GM19372 (cell line): Measurements from ENCODE around the gene GABRD.
"Not testable (repeated sequence)": the region's sequence is repeated elsewhere in the genome, so short reads cannot be mapped to it uniquely, and the experiment has no call there.

Experiments
- ATAC-seq: cut with Tn5 transposase; IDR thresholded peaks from one replicate; pipeline ENCODE4 v1.9.1; 2021; ENCODE audit warnings: mild to moderate bottlenecking, low read depth, moderate library complexity; ENCODE audit not compliant: unreplicated experiment

GABRD gene, protein sequence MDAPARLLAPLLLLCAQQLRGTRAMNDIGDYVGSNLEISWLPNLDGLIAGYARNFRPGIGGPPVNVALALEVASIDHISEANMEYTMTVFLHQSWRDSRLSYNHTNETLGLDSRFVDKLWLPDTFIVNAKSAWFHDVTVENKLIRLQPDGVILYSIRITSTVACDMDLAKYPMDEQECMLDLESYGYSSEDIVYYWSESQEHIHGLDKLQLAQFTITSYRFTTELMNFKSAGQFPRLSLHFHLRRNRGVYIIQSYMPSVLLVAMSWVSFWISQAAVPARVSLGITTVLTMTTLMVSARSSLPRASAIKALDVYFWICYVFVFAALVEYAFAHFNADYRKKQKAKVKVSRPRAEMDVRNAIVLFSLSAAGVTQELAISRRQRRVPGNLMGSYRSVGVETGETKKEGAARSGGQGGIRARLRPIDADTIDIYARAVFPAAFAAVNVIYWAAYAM

DNA sequence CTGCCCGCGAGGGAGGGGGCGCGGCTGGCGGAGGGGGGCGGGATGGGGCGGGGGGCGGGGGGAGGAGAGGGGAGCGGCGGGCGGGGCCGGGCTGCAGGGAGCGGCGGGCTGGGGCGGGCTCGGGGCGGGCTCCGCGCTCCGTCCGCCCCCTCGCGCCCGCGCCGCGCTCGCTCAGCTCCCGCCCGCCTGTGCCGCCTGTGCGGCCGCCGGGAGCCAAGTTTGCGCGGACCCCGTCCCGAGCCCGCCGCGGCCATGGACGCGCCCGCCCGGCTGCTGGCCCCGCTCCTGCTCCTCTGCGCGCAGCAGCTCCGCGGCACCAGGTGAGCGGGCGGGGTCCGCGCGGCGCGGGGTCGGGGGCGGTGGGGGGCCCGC, at the start of gene GABRD:
Gene GABRD, plus strand, starts transcription at position 174 of the 372 bp plus-strand sequence. Its CDS starts 79 bp downstream, at position 253.
- ATAC-seq: no peak

DNA sequence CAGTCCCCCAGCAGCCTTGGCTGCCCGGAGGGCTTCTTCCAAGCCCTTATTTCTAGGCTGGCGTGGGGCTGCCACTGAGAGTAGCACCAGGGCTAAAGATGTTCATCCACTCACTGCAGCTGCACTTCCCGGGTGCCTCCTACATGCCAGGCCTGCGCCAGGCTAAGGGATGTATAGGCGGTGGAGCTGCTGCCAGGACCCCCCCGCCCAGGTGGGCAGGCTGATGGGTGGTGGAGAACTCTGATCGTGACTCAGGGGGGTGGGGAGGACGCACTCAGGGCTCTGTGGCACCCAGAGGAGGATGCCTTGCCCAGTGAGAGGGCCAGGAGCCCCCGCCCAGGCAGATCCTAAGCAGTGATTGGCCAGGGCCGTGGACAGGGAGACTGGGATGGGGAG, 49.6 kb upstream of the GABRD start:
- no peak for ATAC-seq

DNA sequence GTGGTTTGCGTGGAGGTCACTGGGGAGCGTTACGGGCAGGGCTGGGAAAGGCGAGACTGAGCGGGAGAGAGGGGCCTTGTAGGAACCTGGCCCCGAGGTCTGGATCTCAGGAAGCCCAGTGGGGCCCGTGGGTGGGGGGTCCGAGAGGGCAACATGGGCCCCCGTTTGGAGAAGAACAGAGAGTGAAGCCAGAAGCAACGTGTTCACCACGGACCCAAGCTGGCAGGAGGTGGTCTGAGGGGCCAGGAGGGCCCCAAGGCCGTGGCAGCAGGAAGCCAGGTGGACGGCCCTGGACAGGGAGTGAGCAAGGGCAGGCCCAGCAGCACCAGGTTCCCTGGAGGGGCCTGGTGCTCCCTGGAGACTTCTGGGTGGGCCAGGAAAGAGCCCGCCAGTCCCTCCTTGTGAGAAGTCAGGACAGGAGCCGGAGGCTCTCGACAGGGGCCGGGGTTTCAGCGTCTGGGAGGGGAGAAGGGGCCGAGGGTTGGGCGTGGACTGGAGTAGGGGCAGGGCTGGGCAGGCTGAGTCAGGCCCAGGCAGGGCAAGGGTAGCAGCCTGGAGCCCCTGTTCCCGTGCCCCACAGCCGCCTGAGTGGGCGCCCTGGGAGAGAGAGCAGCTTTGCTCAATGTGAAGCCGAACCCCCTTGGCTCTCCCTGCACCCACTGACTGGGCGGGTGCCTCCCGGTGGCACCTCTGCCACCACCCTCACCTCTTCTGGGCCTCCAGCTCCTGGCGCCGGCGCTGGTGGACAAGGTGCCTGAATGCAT, 49.0 kb upstream of the GABRD start:
- no peak for ATAC-seq

DNA sequence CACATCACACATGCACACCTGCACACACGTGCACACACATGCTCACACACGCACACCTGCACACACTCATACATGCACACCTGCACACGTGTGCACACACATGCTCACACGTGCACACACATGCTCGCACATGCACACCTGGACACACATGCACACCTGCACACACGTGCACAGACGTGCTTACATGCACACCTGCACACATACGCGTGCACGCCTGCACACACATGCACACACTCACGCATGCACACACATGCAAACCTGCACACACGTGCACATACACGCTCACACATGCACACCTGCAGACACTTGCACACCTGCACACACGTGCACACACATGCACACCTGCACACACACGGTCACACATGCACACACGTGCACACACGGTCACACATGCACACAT, 48.1 kb upstream of the GABRD start:
- no peak for ATAC-seq

DNA sequence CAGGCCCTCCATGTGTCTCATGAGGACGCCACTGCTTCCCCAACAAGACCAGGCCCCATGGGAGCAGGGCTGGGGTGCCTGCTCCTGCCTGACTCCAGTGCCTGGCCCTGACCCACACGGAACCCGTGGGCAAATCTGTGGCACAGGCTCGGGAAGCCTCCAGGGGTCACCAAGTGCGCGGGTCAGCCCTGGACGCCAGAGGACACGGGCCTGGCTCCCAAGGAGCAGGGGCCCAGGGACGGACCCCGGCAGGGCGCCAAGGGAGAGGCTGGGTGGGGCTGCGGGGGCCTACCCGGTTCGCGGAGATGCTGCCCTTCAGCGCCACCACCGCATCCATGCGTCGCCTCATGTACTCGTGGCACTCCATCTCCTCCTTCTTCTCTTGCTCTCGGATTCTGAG, 47.5 kb upstream of the GABRD start:
- ATAC-seq: no peak

DNA sequence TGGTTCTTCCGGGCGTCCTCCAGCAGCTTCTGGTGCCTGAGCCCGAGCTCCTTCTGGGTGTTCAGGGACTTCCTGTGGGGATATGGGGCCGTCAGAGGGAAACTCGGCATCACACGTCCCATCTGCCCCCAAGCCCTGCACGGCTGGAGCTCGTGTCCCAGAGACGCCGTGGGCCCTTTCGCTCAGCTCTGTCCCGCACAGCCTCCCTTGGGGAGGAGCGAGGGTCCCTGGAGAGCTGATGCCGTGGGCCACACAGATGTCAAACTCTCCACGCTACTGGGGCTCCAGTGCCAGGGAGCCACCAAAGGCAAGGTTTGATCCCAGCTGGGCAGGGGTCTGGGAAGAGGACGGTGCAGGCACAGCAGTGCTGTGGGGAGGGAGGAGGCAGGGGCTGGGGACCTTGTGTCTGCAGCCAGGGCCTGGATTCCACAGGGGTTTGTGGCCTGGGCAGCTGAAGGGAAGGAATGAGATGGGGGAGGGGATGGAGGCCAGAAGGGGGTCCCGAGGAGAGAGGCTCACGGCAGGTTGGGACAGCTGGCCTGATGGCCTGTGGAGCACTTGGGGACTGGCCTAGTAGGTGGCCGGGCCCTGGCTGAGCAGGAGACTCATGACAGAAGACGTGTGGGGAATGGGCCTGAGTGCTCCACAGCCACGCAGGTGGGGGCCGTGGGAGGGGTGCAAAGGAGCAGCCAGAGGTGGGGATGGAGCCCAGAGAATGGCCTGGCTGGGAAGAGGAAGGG, 46.0 kb upstream of the GABRD start:
- ATAC-seq: no peak

DNA sequence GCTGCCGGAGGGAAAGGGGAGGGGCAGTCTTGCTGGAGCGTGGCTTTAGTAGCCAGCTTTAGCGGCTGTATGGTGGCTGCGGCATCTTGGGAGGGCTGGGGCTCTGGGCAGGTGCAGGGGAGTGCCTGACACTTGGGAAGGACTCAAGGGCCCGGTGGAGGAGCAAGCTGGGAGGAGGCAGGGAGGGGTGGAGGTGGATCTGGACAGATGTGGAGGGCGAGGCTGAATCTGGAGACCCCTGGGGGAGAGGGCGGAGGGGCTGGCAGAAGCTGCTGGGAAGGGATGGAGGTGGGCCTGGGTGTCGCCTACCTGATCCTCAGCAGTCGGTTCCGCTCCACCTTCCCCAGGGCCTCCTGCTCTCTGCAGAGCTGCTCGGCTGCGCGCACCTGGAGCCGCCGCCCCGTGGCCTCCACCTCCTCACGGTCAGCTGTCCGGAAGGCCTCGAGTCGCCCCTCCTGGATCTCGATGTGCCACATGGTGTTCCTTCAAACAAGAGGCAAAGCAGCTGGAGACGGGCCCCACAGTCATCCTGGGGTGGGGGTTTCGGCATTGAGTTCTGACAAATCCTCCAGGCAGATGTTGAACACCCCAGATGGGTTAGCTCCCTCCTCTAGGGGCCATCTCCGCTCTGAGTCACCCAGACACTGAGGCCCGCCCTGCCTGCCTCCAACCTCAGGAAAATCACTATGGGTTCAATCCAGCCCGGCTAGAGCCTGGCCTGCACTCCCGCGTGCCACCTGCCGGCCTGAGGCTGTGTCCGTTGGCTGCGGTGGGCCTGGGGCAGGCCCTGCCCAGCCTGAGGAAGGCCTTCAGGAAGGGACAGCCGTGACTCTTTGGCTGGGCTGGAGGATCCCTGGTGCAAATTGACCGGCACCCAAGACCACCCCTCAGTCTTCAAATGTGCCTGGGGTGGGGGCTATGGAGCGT, 45.2 kb upstream of the GABRD start:
- ATAC-seq: no peak

DNA sequence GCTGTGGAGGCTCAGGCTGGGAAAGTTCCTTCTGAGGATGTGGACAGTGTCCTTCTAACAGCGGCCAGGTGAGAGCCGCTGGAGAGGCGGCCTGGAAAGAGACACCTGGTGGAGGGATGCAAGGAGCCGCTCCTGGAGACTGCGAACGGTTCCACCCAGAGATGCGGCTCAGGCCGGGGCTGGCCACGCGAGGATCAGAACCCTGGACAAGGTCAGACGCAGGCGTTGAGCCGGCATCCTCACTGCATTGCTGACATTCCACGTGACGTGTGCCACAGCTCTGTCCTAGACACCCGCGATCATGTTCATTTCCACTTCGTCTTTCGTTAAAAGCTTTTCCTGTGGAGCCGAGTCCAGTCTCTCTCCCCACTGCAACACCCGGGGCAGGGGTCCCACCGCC, 44.3 kb upstream of the GABRD start:
- ATAC-seq: no peak

DNA sequence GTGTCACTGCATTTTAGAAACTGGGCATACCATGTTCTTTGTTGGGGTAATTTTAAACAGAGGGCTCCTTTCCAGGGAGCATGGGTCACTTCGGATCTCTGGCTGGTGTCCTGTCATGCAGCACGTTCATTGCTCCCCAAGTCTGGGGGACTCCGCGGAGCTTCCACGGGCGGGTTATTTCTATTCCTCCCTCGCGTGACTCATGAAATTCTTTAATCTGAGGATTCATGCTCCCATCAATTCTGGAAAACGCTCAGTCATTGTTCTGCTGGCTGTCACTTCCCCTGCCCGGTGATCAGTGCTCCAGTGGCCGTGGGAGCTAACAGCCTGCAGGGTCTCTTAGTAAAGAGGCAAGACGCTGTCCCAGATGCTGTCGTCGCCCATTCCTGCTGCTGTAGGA, 43.6 kb upstream of the GABRD start:
- no peak for ATAC-seq

DNA sequence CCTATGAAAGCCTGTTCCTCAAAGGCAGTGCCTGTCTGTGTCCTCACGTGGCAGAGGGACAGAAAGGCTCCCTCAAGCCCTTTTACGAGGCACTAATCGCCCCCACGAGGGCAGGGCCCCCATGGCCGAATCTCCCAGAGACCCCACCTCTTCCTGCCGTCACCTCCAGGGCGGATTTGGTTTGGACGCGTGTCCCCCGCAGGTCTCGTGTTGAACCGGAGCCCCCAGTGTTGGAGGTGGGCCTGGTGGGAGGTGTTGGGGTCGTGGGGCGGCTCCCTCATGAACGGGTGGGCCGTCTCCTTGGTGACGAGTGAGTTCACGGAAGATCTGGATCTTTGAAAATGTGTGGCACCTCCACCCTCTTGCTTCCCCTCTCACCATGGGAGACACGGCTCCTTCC, 43.1 kb upstream of the GABRD start:
- ATAC-seq: no peak

DNA sequence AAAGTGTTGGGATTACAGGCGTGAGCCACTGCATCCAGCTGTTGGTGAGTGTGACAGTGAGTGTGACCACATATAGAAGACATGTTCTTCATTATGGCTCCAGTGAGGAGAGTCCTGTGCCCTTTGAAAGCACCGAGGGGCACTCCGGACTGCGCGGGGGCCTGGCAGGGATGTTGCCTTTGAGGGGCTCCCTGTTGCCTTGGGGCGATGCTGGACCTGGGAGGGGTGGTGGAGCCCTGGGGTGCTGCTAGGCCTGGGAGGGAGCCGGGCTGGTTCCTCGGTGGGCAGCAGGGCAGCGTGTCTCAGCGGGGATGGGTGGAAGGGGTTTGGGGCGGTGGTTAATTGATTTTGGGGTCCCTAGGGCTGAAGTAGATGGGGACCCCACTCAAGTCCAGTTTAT, 41.0 kb upstream of the GABRD start:
- ATAC-seq: no peak

DNA sequence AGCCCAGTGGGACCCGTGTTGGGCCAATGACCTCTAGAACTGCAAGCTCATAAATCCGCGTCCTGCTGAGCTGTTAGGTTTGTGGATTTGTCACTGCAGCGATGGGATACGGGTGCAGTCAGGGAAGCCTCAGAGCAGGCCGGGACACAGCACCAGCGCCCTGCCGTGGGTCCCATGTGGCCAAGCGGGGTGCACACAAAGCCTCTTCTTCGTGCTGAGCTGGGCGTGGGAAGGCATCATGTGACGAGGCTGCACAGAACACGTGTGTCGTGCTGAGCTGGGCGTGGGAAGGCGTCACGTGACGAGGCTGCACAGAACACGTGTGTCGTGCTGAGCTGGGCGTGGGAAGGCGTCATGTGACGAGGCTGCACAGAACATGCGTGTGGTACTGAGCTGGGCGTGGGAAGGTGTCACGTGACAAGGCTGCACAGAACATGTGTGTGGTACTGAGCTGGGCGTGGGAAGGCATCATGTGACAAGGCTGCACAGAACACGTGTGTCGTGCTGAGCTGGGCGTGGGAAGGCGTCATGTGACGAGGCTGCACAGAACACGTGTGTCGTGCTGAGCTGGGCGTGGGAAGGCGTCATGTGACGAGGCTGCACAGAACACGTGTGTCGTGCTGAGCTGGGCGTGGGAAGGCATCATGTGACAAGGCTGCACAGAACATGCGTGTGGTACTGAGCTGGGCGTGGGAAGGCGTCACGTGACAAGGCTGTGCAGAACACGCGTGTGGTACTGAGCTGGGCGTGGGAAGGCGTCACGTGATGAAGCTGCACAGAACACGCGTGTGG, 40.3 kb upstream of the GABRD start:
- not testable (repeated sequence) for ATAC-seq

DNA sequence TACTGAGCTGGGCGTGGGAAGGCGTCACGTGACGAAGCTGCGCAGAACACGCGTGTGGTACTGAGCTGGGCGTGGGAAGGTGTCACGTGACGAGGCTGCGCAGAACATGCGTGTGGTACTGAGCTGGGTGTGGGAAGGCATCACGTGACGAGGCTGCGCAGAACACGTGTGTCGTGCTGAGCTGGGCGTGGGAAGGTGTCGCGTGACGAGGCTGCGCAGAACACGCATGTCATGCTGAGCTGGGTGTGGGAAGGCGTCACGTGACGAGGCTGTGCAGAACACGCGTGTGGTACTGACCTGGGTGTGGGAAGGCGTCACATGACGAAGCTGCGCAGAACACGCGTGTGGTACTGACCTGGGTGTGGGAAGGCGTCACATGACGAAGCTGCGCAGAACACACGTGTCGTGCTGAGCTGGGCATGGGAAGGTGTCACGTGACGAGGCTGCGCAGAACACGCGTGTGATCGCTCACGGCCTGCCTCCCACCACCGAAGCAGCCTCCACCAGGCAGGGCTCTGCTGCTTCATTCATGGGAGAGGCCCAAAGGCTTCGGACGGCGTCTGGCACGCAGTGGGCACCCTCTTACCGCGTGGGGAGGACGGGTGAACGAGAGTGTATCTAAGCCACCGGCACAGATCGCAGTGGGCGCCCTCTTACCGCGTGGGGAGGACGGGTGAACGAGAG, 39.5 kb upstream of the GABRD start:
- no peak for ATAC-seq

DNA sequence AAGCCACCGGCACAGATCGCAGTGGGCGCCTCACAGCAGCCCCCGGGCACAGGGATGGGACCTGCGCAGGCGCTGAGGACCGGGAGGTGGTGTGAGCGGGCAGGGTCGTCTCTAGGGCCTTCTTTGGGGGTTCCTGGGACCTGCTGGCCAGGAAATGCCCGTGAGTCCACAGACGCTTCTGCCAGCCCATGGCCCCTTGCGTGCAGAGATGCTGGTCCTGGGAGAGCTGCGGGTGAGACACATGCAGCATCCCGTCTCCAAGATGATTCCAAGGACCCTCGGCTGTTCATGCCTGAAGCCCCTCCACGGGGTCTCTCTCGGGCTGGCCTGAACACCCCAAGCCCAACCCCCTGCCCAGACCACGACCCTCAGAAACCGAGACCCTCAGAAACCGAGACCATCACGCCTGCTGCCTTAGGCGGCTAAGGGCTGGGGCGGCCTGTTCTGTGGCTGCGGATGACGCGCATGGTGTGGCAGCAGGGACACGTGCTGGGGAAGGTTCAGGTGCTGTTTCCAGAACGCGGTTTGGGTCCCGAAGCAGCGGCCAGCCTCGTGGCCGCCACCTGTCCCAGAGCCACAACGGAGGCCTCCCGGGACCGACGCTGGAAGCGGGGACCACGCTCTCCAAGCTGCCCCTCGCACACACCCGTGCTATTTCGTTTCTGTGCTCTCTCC, 38.5 kb upstream of the GABRD start:
- ATAC-seq: no peak

DNA sequence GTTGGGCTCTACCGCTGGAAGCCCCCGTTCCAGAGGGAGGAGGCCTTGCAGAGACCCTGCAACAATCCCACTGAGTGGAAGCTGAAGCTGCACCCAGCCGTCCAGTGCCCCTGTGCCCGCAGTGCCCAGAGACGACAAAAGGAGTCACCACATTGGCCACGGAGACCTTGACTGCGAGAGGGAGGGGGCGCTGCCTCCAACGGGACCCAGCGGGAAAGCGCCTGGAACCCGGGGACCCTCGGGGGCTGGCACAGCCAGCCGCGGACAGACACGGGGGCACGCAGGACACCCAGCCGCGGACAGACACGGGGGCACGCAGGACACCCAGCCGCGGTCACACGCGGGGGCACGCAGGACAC, 38.0 kb upstream of the GABRD start:
- no peak for ATAC-seq

DNA sequence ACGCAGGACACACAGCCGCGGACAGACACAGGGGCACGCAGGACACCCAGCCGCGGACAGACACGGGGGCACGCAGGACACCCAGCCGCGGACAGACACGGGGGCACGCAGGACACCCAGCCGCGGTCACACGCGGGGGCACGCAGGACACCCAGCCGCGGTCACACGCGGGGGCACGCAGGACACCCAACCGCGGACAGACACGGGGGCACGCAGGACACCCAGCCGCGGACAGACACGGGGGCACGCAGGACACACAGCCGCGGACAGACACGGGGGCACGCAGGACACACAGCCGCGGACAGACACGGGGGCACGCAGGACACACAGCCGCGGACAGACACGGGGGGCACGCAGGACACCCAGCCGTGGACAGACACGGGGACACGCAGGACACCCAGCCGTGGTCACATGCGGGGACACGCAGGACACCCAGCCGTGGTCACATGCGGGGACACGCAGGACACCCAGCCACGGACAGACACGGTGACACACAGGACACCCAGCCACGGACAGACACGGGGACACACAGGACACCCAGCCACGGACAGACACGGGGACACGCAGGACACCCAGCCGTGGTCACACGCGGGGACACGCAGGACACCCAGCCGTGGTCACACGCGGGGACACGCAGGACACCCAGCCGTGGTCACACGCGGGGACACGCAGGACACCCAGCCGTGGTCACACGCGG, 37.4 kb upstream of the GABRD start:
- ATAC-seq: not testable (repeated sequence)

DNA sequence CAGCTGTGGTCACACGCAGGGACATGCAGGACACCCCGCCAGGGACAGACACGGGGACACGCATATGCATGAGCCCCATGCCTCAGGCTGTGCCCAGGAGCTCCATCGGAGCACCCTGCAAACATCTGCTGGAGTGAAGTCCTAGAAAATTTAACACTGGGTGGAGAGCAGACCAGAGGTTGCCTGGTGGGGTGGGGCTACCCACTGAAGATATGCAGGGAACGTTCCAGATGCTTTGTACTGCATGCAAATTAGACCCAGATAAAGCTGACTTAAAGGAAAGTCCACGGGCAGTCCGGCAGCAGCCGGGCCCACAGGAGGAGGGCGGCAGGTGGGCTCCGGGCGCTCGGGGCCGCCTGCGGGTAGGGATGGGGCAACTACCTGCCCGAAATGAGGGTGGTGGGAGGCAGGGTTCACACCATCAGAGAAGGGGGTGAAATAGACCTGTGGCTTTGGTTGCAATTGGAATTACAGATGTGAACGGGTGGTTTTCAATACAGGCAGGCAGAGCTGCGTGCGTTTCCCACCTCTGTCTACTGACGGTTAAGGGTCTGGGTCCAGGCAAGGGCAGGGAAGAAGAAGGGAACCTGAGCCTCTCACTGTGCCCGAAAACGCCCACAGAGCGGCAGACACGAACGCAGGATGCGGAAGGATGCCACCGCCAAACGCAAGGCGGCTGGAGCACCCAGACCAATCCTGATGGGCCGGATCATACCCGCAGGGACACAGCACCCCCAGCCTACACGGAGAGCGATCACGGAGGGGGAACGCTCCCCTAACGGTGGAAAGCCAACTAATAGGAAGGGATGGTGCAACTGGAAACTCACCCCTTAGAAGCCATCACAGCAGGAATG, 36.5 kb upstream of the GABRD start:
- ATAC-seq: no peak
